SJCRH30 (cell line): ENCODE measurements around the gene ATXN10. TPM values are rescaled to one million over a fixed set of nuclear protein-coding genes. Genes with fewer than 3 reads are reported as not detected.
"Not testable (repeated sequence)": the region's sequence is repeated elsewhere in the genome, so short reads cannot be mapped to it uniquely, and the experiment has no call there.

ENCODE experiments used
- DNase-seq, 2 experiments: peaks; one replicate each; pipeline ENCODE4 v3.0.0-alpha.2; 2015 to 2020
- H3K27ac ChIP-seq: fragments of 250-450 bp; sonication (Bioruptor Pico); 2 replicates; pipeline ENCODE4 v1.5.1; 2020; ENCODE audit warnings: mild to moderate bottlenecking, moderate library complexity
- H3K27me3 ChIP-seq: fragments of 250-450 bp; sonication (Bioruptor Pico); 2 replicates; pipeline ENCODE4 v1.5.1; 2020; ENCODE audit warnings: mild to moderate bottlenecking, moderate library complexity
- H3K36me3 ChIP-seq: fragments of 250-450 bp; sonication (Bioruptor Pico); 2 replicates; pipeline ENCODE4 v1.5.1; 2020; ENCODE audit warnings: mild to moderate bottlenecking, moderate library complexity
- H3K4me1 ChIP-seq: fragments of 250-450 bp; sonication (Bioruptor Pico); 2 replicates; pipeline ENCODE4 v1.5.1; 2020; ENCODE audit warnings: mild to moderate bottlenecking, moderate library complexity
- H3K4me3 ChIP-seq: fragments of 250-450 bp; sonication (Bioruptor Pico); 2 replicates; pipeline ENCODE4 v1.5.1; 2020; ENCODE audit warnings: mild to moderate bottlenecking, moderate library complexity
- H3K9me3 ChIP-seq: fragments of 250-450 bp; sonication (Bioruptor Pico); replicated peaks from 2 replicates; pipeline ENCODE4 v1.5.1; 2020; ENCODE audit warnings: mild to moderate bottlenecking, moderate library complexity
- total RNA-seq: library from RNA; depleted of rRNA; stranded (reverse); fragments of >200 nt; shearing (Covaris generic); gene quantifications from 2 replicates; pipeline ENCODE4 v1.2.3, GENCODE V29; 2014

The ATXN10 gene
- total RNA-seq, 1 experiment from 2014 or later, result 38.4 TPM

DNA sequence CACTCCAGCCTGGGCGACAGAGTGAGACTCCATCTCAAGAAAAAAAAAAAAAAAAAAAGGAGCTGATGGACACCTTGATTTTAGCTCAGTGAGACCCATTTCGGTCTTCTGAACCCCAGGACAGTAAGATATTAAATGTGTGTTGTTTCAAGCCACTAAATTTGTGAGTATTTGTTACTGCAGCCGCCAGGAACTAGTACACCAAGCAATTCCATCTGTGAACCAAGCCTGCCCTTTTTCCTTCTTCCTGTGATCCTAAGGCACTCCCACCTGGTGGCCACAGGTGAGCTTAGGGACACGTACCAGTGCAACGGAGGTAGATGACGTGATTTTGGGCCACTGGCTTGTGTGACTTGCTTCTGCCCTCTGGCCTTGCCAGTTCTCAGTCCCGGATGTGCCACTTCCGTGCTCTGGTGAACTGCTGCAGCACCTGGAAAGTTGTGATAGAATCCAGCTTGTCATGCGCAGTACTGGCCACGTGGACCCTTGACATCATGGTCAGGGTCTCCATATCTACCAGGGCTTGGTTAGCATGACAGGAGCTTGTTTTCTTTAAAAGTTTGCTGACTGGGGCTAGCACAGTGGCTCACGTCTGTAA is 19.6 kb upstream of the ATXN10 start:
- Histone ChIP-seq H3K9me3 (no peaks in the 10 kb centered on the region), H3K36me3 (no peaks in the 10 kb centered on the region), H3K4me3 (no peak overlapping the region), H3K27me3 (no peaks in the 10 kb centered on the region), H3K4me1 (no peaks in the 10 kb centered on the region), H3K27ac (no peak overlapping the region)
- no peak for DNase-seq

DNA sequence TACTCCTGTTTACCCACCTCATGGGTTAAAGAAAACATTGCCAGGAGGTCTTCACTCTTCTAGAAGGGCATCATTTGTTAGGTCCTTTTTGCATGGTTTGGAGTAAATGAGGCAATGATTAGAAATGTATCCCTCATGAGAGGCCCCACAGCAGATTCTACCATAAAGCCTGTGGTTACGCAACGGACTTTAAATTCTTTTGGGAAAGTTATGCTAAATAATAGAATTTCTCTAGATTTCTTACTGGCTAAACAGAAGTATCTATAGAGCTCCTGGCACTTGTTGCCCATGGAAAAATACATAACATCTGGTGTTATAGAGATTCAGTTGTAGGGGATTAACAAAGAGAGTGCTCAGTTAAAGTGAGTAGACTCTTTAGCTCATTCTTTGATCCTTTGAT is 15.1 kb upstream of the ATXN10 start:
- no peaks in the 10 kb centered on the region for H3K9me3 ChIP-seq
- DNase-seq, result no peak

DNA sequence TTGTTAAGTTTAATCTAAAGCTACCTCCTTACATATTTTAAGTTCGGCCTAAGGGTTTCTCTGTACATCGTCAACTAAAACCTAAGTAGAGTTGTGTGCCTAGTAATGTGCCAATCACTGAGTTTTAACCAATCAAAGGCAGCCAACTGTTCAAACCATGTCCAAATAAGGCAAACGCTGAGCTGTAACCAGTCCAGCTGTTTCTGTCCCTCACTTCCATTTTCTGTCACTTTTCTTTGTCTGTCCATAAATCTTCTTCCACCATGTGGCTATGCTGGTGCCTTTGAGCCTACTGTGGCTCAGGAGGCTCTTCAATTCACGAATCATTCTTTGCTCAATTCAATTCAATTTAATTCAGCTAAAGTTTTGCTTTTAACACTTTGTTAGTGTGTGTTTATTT is 13.9 kb upstream of the ATXN10 start:
- Histone ChIP-seq H3K9me3 (no peaks in the 10 kb centered on the region), H3K27me3 (no peaks in the 10 kb centered on the region), H3K4me1 (no peaks in the 10 kb centered on the region), H3K27ac (no peak overlapping the region), H3K36me3 (no peaks in the 10 kb centered on the region), H3K4me3 (no peak overlapping the region)
- peak; percentile 16 to 48 for DNase-seq

More for the DNA sequence above, 15.1 kb upstream of the ATXN10 start:
- Histone ChIP-seq H3K4me3 (no peak overlapping the region), H3K36me3 (no peaks in the 10 kb centered on the region), H3K27me3 (no peaks in the 10 kb centered on the region), H3K4me1 (no peaks in the 10 kb centered on the region), H3K27ac (no peak overlapping the region)

DNA sequence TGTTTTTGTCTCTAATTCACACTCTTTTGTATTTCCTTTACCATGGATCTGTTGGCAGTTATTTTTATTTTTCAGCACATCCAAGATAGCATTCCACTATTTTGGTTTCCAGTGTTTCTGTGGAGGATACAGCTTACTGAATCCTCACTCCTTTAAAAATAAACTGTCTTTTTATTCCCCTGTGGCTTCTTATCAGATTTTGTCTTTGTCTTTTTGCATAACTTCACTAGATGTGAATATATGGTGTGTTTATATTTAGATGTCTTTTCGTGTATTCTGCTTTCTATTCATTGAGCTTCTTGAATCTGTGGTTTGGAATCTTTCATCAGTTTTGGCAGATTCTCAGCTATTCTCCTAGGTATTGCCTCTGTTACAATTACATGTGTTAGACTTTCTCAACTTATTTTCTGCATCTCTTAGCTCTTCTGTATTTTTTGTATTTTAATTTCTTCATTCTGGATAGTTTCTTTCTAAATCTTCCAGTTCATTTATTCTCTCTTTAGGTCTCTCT is 7.4 kb upstream of the ATXN10 start:
- no peak for DNase-seq
- Histone ChIP-seq H3K4me3 (no peak overlapping the region), H3K27ac (no peak overlapping the region), H3K9me3 (no peaks in the 10 kb centered on the region), H3K4me1 (no peaks in the 10 kb centered on the region), H3K27me3 (no peaks in the 10 kb centered on the region; the same call in 1 of the 2 replicates), H3K36me3 (no peaks in the 10 kb centered on the region)

DNA sequence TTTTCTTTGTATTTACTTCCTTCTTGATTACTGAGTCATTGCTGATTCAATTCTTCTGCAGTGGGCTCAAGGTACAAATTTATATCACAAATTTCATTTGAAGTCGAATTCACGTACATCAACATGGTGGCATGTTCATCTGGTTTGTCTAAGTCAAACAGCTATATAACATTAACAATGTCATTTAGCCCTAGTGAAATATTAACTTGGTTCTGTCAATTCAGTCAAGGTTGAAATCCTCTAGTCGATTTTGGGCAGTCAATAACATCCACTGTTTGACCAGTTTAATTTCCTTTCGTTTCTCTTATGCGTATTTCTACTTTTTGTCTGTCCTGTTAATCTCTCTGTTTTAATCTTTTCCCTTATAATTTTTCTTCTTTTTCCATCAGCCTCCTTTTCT is 4.1 kb upstream of the ATXN10 start:
- Histone ChIP-seq H3K9me3 (no peaks in the 10 kb centered on the region), H3K4me3 (no peak overlapping the region), H3K36me3 (no peaks in the 10 kb centered on the region), H3K27ac (no peak overlapping the region), H3K4me1 (peaks cover 4% of the 10 kb centered on the region; the same call in 1 of the 2 replicates), H3K27me3 (no peaks in the 10 kb centered on the region; the same call in 1 of the 2 replicates)
- no peak for DNase-seq

DNA sequence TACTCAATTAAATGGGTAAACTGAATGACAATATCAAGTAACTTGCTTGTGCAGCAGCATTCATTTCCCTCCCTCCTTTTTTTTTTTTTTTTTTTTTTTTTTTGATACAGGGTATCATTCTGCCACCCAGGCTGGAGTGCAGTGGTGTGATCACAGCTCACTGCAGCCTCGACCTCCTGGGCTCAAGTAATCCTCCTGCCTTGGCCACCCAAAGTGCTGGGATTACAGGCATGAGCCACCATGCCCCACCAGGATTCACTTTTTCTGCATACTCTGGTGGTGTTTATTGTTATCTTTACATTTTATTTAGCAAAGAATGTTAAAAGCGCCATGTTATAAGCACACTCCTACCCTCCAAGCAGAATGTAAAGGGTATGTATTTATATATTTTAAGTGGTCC is 1.3 kb upstream of the ATXN10 start:
- H3K27ac ChIP-seq, H3K4me1 ChIP-seq, H3K36me3 ChIP-seq, H3K4me3 ChIP-seq, H3K9me3 ChIP-seq, H3K27me3 ChIP-seq: not testable (repeated sequence)
- DNase-seq, result peak in 1 of 2 experiments; percentile 18

DNA sequence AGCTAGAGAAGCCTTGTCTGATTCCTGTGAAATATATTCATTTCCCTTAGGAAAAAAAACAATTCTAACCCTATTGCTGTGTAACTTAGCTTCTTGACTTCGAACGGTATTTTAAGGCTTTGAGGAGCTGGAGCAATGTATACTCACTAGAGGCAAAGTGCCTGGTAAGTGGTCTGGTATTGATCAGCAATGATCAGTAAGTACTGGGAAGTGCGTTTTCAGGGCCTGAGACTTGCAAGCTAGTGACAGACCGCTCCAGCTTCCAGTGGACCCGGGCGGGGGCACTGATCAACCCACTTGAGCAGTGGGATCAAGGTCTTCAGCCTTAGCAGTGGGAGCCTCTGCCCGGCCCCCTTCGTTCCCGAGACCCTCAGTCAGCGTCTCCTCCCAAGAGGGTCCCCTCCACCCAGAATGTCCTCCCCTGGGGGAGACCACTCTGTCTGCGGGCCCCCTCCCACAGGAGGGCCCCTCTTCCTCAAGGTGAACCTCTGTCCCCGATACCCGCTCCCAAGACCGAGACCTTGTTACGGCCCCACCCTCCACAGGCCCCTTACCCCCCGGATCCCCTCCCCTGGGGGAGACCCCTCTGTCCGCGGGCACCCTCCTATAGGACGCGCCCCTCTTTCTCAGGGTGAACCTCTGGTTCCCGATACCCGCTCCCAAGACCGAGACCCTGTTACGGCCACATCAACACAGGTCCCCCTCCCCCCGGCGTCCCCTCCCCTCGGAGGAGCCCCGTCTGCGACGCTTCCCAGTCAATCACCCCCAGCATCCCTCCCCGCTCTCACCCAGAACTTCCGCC is 452 bp upstream of the ATXN10 start:
- Histone ChIP-seq H3K27me3 (no peaks in the 10 kb centered on the region), H3K27ac (peak overlapping the region; percentile 80), H3K9me3 (no peaks in the 10 kb centered on the region), H3K4me3 (peak overlapping the region; percentile 94), H3K4me1 (peaks cover 4% of the 10 kb centered on the region; the same call in 1 of the 2 replicates), H3K36me3 (no peaks in the 10 kb centered on the region; the same call in 1 of the 2 replicates)
- DNase-seq, result peak in 1 of 2 experiments; percentile 22

DNA sequence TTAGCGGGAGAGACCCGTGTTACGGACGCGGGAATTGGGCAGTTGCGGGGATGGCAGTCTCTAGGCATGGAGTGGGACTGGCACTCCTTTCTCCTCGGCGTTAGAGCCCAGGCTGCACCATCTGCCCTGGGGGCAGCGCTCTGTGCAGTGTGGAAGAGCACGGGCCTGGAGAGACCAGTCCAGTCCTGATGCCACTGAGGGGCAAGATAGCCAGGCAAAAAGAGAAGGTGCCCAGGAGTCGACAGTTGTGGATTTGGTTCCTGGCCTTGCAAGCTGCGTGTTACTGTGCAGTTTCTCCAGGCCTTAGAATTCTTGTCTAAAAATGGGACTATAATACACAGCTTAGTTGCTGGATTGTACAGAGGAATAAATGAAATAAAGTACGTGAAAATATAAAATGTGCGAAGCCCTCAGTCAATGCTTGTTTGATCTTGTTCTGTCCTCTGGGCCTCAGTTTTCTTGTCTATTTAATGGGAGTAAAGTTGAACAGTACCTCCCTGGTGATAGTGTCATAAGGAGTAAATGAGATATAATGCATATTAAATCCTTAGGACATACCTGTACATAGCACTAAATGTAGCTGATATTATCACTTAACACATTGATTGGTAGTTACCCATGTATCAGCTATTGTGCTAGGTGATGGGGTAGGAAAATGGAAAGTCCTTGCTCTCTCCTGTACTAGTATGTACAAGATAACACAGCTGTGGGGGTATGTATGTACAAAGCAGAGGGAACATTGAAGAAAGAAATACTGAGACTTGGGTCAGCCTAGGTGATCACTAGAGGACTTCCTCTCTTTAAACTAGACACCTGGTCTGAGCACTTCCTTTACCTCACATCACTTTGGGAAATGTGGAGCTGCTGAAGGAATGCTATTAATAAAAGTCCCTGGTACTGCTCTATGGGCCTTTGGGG is 1.2 kb downstream of the ATXN10 start:
- Histone ChIP-seq H3K36me3 (peaks cover 6% of the 10 kb centered on the region; the same call in 1 of the 2 replicates), H3K4me1 (peaks cover 4% of the 10 kb centered on the region; the same call in 1 of the 2 replicates), H3K4me3 (peak overlapping the region; percentile 94), H3K27ac (peak overlapping the region; percentile 80), H3K27me3 (no peaks in the 10 kb centered on the region), H3K9me3 (no peaks in the 10 kb centered on the region)
- peak in 1 of 2 experiments; percentile 39 for DNase-seq

DNA sequence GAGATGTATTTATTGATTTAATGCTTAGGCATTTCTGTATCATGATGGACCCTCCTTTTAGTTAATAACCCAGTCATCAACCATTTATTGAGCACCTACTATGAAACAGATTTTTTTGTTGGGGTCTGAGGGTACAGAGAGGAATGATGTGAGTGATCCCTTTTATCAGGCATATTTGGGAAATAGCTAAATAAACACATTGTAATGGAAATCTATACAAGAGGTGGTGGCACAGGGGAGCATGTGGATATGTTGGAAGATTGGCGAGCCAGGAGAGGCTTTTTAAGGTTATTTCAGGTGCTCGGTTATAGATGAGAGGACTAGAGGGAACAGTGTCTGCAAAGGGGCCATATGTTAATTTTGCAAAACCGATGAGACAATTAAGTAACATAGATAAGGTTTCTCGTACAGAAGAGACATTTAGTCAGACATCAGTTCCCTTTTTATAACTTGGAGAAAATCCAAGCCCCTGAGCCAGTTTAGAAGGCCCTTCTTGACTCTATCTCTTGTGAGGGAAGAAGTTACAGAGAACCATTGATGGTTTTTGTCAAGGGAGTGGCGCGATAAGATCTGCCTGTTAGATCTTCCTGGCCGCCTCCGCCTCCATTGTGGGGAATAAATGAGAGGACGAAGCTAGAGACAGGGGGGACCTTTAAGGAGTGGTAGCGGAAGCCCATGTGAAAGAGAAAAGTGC is 2.0 kb downstream of the ATXN10 start:
- H3K27ac ChIP-seq, result no peak overlapping the region
- H3K36me3 ChIP-seq, result peaks cover 6% of the 10 kb centered on the region; the same call in 1 of the 2 replicates
- peaks cover 4% of the 10 kb centered on the region; the same call in 1 of the 2 replicates for H3K4me1 ChIP-seq
- DNase-seq, result no peak
- no peaks in the 10 kb centered on the region for H3K9me3 ChIP-seq
- no peaks in the 10 kb centered on the region for H3K27me3 ChIP-seq
- peak overlapping the region; percentile 94 for H3K4me3 ChIP-seq

DNA sequence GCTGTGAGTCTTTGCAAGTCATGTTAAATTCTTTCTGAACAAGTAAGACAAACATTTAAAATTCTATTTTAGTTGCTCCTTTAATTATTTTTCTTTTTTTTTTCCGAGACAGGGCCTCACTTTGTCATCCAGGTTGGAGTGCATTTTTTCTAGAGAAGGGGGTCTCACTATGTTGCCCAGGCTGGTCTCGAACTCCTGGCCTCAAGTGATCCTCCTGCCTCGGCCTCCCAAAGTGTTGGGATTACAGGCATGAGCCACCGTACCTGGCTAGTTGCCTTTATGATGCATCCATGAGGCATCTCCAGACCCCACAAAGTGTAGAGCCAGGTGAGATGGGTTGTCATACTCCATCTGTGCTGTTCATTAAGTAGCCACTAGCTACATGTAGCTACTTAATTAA is 4.4 kb downstream of the ATXN10 start:
- Histone ChIP-seq H3K4me1 (no peaks in the 10 kb centered on the region; the same call in 1 of the 2 replicates), H3K36me3 (peaks cover 6% of the 10 kb centered on the region; the same call in 1 of the 2 replicates), H3K27ac (no peak overlapping the region), H3K9me3 (no peaks in the 10 kb centered on the region), H3K4me3 (no peak overlapping the region), H3K27me3 (no peaks in the 10 kb centered on the region)
- DNase-seq, result no peak

DNA sequence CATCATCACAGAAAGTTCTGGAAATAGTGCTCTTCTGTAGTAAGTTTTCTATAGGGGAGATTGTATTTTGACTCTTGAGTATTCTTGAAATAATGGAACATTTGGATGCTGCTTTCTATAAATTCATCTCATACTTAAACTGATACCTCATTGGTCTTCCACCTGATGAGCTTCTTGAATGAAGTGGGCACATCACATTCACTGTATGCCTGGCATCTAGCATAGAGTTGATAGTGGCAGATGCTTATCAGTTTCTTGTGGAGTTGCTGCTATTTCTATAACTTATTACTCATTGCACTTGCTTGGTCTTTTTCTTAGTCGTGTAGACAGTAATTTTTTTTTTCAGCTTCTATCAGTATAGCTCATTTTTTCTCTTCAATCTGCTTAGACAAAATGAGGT is 5.4 kb downstream of the ATXN10 start:
- H3K9me3 ChIP-seq, result no peaks in the 10 kb centered on the region
- H3K4me1 ChIP-seq, result no peaks in the 10 kb centered on the region
- H3K27ac ChIP-seq, result no peak overlapping the region
- no peak overlapping the region for H3K4me3 ChIP-seq
- peaks cover 6% of the 10 kb centered on the region; the same call in 1 of the 2 replicates for H3K36me3 ChIP-seq
- H3K27me3 ChIP-seq, result no peaks in the 10 kb centered on the region
- DNase-seq, result no peak

DNA sequence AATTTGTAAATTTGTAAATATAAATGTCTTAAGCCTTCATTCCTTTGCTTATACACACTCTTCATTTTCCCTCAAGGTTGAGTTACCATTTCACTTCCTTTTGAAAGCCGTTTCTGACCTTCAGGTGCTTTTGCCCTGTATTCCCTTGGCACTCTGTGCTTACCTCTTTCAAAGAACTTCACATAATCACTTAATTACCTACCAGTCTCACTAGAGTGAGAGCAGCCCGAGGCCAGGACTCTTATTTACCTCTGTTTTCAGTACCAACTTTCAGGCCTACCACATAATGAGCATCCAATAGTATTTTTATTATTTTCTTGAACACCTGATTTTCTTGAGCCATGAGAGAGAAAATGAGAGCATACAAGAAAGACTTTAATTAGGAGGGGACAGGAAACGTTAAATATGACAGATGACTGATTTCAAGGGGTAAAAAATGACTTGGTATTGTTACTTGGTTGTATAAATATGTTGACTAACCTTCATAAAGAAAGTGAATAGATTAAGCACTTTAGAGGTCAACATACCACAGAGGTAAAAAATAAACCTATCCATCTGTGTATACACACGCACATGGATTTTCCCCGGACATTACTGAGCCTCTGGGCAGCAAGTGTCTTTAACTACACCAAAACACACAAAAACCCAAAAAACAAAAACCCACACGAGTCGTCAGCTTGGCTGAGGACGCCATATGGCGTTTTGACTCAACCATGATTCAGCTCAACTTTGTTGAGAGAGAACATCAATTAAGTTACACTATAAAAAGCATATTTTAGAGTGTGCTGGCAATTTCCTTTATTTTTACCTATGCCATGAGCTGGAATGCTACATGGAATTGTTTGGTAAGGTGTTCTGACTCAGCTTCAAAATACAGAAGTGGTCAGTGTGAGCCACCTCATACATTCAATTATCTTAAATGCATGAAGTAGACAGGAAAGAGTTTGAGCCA is 7.6 kb downstream of the ATXN10 start:
- Histone ChIP-seq H3K4me1 (no peaks in the 10 kb centered on the region), H3K27me3 (no peaks in the 10 kb centered on the region), H3K27ac (no peak overlapping the region), H3K4me3 (no peak overlapping the region), H3K9me3 (no peaks in the 10 kb centered on the region), H3K36me3 (peaks cover 6% of the 10 kb centered on the region; the same call in 1 of the 2 replicates)
- DNase-seq, result no peak
